ENCODE results near the gene BMP8A. TPM values are rescaled to one million over a fixed set of nuclear protein-coding genes. Genes with fewer than 3 reads are reported as not detected.

The BMP8A gene
- total RNA-seq, 1 donor from 2014 or later, result 0.29 TPM

GRCh38 chr1:39450956-39451606 is 40.4 kb upstream of the BMP8A start:
- Histone ChIP-seq H3K27ac (no peak overlapping the region), H3K4me1 (no peaks in the 10 kb centered on the region), H3K27me3 (no peaks in the 10 kb centered on the region), H3K9me3 (no peaks in the 10 kb centered on the region), H3K4me3 (no peak overlapping the region), H3K36me3 (peaks cover 100% of the 10 kb centered on the region)
- TF ChIP-seq, protein P1, sequence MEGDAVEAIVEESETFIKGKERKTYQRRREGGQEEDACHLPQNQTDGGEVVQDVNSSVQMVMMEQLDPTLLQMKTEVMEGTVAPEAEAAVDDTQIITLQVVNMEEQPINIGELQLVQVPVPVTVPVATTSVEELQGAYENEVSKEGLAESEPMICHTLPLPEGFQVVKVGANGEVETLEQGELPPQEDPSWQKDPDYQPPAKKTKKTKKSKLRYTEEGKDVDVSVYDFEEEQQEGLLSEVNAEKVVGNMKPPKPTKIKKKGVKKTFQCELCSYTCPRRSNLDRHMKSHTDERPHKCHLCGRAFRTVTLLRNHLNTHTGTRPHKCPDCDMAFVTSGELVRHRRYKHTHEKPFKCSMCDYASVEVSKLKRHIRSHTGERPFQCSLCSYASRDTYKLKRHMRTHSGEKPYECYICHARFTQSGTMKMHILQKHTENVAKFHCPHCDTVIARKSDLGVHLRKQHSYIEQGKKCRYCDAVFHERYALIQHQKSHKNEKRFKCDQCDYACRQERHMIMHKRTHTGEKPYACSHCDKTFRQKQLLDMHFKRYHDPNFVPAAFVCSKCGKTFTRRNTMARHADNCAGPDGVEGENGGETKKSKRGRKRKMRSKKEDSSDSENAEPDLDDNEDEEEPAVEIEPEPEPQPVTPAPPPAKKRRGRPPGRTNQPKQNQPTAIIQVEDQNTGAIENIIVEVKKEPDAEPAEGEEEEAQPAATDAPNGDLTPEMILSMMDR (IDR thresholded peaks at IDR 0.05), result no peak
- intact Hi-C loops (cut with DNase I), result no loop called here
- ATAC-seq (no peak), DNase-seq (no peak)

DNA sequence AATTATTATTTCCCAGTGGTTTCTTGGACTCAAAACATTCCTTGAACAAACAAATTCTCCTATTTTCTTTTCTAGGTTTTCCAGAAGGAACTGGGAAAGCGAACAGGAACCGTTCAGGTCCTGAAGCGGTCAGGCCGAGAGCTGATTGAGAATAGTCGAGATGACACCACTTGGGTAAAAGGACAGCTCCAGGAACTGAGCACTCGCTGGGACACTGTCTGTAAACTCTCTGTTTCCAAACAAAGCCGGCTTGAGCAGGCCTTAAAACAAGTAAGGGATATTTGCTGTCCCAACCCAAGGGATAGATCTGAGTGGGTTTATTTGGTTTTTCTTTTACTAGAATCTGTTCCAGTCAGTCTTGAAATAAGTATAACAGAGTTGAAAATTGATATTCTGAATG is 39.4 kb upstream of the BMP8A start:
- DNase-seq, result no peak
- Histone ChIP-seq H3K27ac (no peak overlapping the region), H3K36me3 (peaks cover 100% of the 10 kb centered on the region), H3K27me3 (no peaks in the 10 kb centered on the region), H3K4me1 (no peaks in the 10 kb centered on the region), H3K9me3 (no peaks in the 10 kb centered on the region), H3K4me3 (no peak overlapping the region)
- TF ChIP-seq, protein P1 (IDR thresholded peaks at IDR 0.05), result no peak
- intact Hi-C loops (cut with DNase I), result no loop called here
- ATAC-seq, result no peak

- H3K4me1 ChIP-seq, result no peaks in the 10 kb centered on the region
- H3K9me3 ChIP-seq, result no peaks in the 10 kb centered on the region
- TF ChIP-seq, protein P1 (IDR thresholded peaks at IDR 0.05), result no peak
- intact Hi-C loops (cut with DNase I), result no loop called here
- DNase-seq, result no peak
- ATAC-seq, result no peak
- H3K27me3 ChIP-seq, result no peaks in the 10 kb centered on the region
- H3K36me3 ChIP-seq, result peaks cover 100% of the 10 kb centered on the region
- H3K27ac ChIP-seq, result no peak overlapping the region
- H3K4me3 ChIP-seq, result no peak overlapping the region
Observed at GRCh38 chr1:39452540-39452939, 38.9 kb upstream of the BMP8A start.

- Histone ChIP-seq H3K4me1 (no peaks in the 10 kb centered on the region), H3K4me3 (no peak overlapping the region), H3K27ac (no peak overlapping the region), H3K27me3 (no peaks in the 10 kb centered on the region), H3K9me3 (no peaks in the 10 kb centered on the region), H3K36me3 (peaks cover 100% of the 10 kb centered on the region)
- TF ChIP-seq, protein P1 (IDR thresholded peaks at IDR 0.05), result no peak
- DNase-seq (peak; percentile 76), ATAC-seq (peak; percentile 62)
- intact Hi-C loops (cut with DNase I), result no loop called here
Observed at GRCh38 chr1:39453603-39454002, 37.8 kb upstream of the BMP8A start.

DNA sequence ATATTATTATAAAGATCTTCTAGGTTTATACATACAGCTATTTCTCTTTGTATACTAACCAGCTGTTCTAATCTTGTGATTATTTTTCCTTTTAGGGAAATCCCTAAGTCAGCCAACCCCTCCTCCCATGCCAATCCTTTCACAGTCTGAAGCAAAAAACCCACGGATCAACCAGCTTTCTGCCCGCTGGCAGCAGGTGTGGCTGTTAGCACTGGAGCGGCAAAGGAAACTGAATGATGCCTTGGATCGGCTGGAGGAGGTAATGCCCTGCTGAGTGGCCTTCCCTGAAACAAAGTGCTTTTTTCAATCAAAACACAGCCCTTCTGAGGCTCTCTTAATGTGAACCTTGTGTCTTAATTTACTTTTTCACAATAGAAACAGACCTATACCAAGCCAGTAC is 32.4 kb upstream of the BMP8A start:
- intact Hi-C loops (cut with DNase I), result no loop called here
- no peak overlapping the region for H3K27ac ChIP-seq
- TF ChIP-seq, protein P1 (IDR thresholded peaks at IDR 0.05), result no peak
- H3K4me3 ChIP-seq, result no peak overlapping the region
- peaks cover 100% of the 10 kb centered on the region for H3K36me3 ChIP-seq
- H3K9me3 ChIP-seq, result no peaks in the 10 kb centered on the region
- no peaks in the 10 kb centered on the region for H3K4me1 ChIP-seq
- DNase-seq (no peak), ATAC-seq (no peak)
- H3K27me3 ChIP-seq, result no peaks in the 10 kb centered on the region

- TF ChIP-seq, protein P1 (IDR thresholded peaks at IDR 0.05), result no peak
- Histone ChIP-seq H3K36me3 (peaks cover 100% of the 10 kb centered on the region), H3K9me3 (no peaks in the 10 kb centered on the region), H3K27ac (no peak overlapping the region), H3K4me1 (no peaks in the 10 kb centered on the region), H3K4me3 (no peak overlapping the region), H3K27me3 (no peaks in the 10 kb centered on the region)
- DNase-seq, result no peak
- ATAC-seq, result no peak
- intact Hi-C loops (cut with DNase I), result no loop called here
Observed at GRCh38 chr1:39462074-39462473, 29.4 kb upstream of the BMP8A start.
